HG03095 (cell line): ENCODE results near the gene TXNL4B.

Experiments used
- ATAC-seq: cut with Tn5 transposase; IDR thresholded peaks from one replicate; pipeline ENCODE4 v1.9.1; 2021; ENCODE audit warnings: moderate library complexity; ENCODE audit not compliant: unreplicated experiment

TXNL4B gene

GRCh38 chr16:72042157-72042660, 51.2 kb downstream of the TXNL4B start:
- no peak for ATAC-seq

GRCh38 chr16:72036098-72036497, 57.3 kb downstream of the TXNL4B start:
- ATAC-seq, result no peak
